Lung (tissue), 12 donors: Measurements from ENCODE around the gene UQCR11. TPM values are rescaled to one million over a fixed set of nuclear protein-coding genes. Genes with fewer than 3 reads are reported as not detected.

Experiments
- ATAC-seq: fragments of 200-7000 bp; cut with Tn5 transposase; one replicate; pipeline ENCODE4 v1.9.1; 2020; ENCODE audit warnings: moderate number of reproducible peaks; ENCODE audit not compliant: insufficient read depth, low FRiP score
- DNase-seq, 3 donors: peaks; one replicate each; pipeline ENCODE4 v3.0.0-alpha.2; 2013 to 2017
- H3K27ac ChIP-seq, 2 donors: one replicate each; pipeline ENCODE4 v1.5.1; 2013; ENCODE audit warnings: mild to moderate bottlenecking in 2 of 2, moderate library complexity in 2 of 2, control low read depth in 1 of 2, inconsistent platforms in 1 of 2, low read depth in 1 of 2, low read length in 1 of 2
- H3K27me3 ChIP-seq, 3 donors: one replicate each; pipeline ENCODE4 v1.5.1; 2013; ENCODE audit warnings: low read length in 2 of 3; ENCODE audit not compliant: control insufficient read depth in 3 of 3, insufficient read depth in 3 of 3
- H3K36me3 ChIP-seq, 4 donors: one replicate each; pipeline ENCODE4 v1.5.1; 2013; ENCODE audit warnings: low read length in 4 of 4, mild to moderate bottlenecking in 1 of 4, moderate library complexity in 1 of 4; ENCODE audit not compliant: control insufficient read depth in 4 of 4, insufficient read depth in 4 of 4
- H3K4me1 ChIP-seq, 5 donors: one replicate each; pipeline ENCODE4 v1.5.1; 2013; ENCODE audit warnings: low read length in 5 of 5, mild to moderate bottlenecking in 2 of 5, moderate library complexity in 1 of 5; ENCODE audit not compliant: control insufficient read depth in 5 of 5, insufficient read depth in 5 of 5
- H3K4me3 ChIP-seq: one replicate; pipeline ENCODE4 v1.5.1; 2013; ENCODE audit warnings: mild to moderate bottlenecking, control low read depth, moderate library complexity
- H3K9ac ChIP-seq, 2 donors: one replicate each; pipeline ENCODE4 v1.5.1; 2013; ENCODE audit warnings: low read length in 2 of 2, control low read depth in 1 of 2; ENCODE audit not compliant: insufficient read depth in 1 of 2
- H3K9me3 ChIP-seq, 4 donors: one replicate each; pipeline ENCODE4 v1.5.1; 2013; ENCODE audit warnings: low read length in 3 of 4, mild to moderate bottlenecking in 1 of 4, moderate library complexity in 1 of 4; ENCODE audit not compliant: control insufficient read depth in 4 of 4, insufficient read depth in 3 of 4
- CTCF ChIP-seq: IDR thresholded peaks from 2 replicates; pipeline ENCODE4 v1.5.1; 2012; ENCODE audit warnings: mild to moderate bottlenecking; ENCODE audit errors: control extremely low read depth, extremely low read depth
- WGBS, 2 donors: extraction: QIAGEN DNeasy Blood & Tissue Kit; methylation state at CpG; one replicate each; pipeline ENCODE4 v1.1.7; 2013; 5-methylcytosine and 5-hydroxymethylcytosine counted together
- polyA plus RNA-seq, 2 donors: library from polyadenylated mRNA; stranded (reverse); fragments of 200-250 nt; gene quantifications; one replicate each; pipeline ENCODE4 v1.2.1, GENCODE V29; 2013
- total RNA-seq, 2 donors: library from RNA; depleted of rRNA in 1 of 2; stranded (reverse); fragments of >200 nt in 1 of 2; gene quantifications; one replicate each; pipeline ENCODE4 v1.2.1, GENCODE V29; 2014 to 2021
- donor health status: control.
- donor health status: control.
- donor health status: Bipolar disorder and iron deficiency.
- donor health status: healthy.
- donor health status: DM: yes; HTN: yes; CAD: no.

The UQCR11 gene
- total and polyA plus RNA-seq, 4 donors = 35.4 to 225 (median 127) TPM

- H3K4me3 ChIP-seq = no peak overlapping the region
- no peak for DNase-seq
- H3K4me1 ChIP-seq = no peaks in the 10 kb centered on the region
- no peak overlapping the region for H3K9ac ChIP-seq
- H3K27ac ChIP-seq = no peak overlapping the region
- H3K27me3 ChIP-seq = no peaks in the 10 kb centered on the region
- peaks cover 0 to 8% (median 3%) of the 10 kb centered on the region in 4 donors for H3K36me3 ChIP-seq
- H3K9me3 ChIP-seq = no peaks in the 10 kb centered on the region
- ATAC-seq = no peak
- TF ChIP-seq CTCF = no peak
- 96 to 97% methylated on average over 84 to 121 of the region's 121 CpGs for WGBS, 2 donors
Observed at GRCh38 chr19:1555487-1556389, 49.5 kb downstream of the UQCR11 start.

GRCh38 chr19:1554968-1555367 lies 50.3 kb downstream of the UQCR11 start:
- DNase-seq = no peak
- Histone ChIP-seq H3K9me3 (no peaks in the 10 kb centered on the region), H3K27me3 (no peaks in the 10 kb centered on the region), H3K9ac (no peak overlapping the region), H3K36me3 (peaks cover 0 to 8% (median 3%) of the 10 kb centered on the region in 4 donors), H3K27ac (no peak overlapping the region), H3K4me3 (no peak overlapping the region), H3K4me1 (no peaks in the 10 kb centered on the region)
- ATAC-seq = no peak
- WGBS, 2 donors = 92 to 96% methylated on average over 24 of the region's 24 CpGs
- TF ChIP-seq CTCF = no peak

GRCh38 chr19:1553415-1553814 lies 51.8 kb downstream of the UQCR11 start:
- ATAC-seq (no peak), DNase-seq (no peak)
- no peaks in the 10 kb centered on the region for H3K27me3 ChIP-seq
- no peak overlapping the region for H3K9ac ChIP-seq
- H3K4me3 ChIP-seq = no peak overlapping the region
- H3K4me1 ChIP-seq = no peaks in the 10 kb centered on the region
- no peak for TF ChIP-seq CTCF
- H3K27ac ChIP-seq = no peak overlapping the region
- 87 to 88% methylated on average over 10 of the region's 10 CpGs for WGBS, 2 donors
- H3K9me3 ChIP-seq = no peaks in the 10 kb centered on the region
- peaks cover 0 to 8% (median 3%) of the 10 kb centered on the region in 4 donors for H3K36me3 ChIP-seq
